A549 (cell line): ENCODE data around the gene TRIM69.

Experiments used
- CHD2 ChIP-seq: fragments of 150-350 bp; IDR thresholded peaks from 2 replicates; pipeline ENCODE4 v1.6.1; 2014; ENCODE audit warnings: low read length; ENCODE audit not compliant: partially characterized antibody
- CTCF ChIP-seq: fragments of >200 bp; sonication (Bioruptor Twin); formaldehyde crosslinking; IDR thresholded peaks from 3 replicates; pipeline ENCODE4 v1.5.1; 2016
- JUN ChIP-seq, 2 experiments: fragments of >200 bp; sonication (Bioruptor Twin); formaldehyde crosslinking; IDR thresholded peaks; 2 replicates in 1 of 2; 3 replicates in 1 of 2; pipeline ENCODE4 v1.6.1; 2016 to 2017
- MYC ChIP-seq: IDR thresholded peaks from 2 replicates; pipeline ENCODE4 v1.6.1; 2012; ENCODE audit warnings: mild to moderate bottlenecking, inconsistent platforms, low read length, improper control_type of control experiment, borderline replicate concordance
- NPAS2 ChIP-seq: fragments of 250-450 bp; sonication (Bioruptor Pico); IDR thresholded peaks from 2 replicates; pipeline ENCODE4 v1.8.0; 2022; ENCODE audit warnings: mild to moderate bottlenecking, moderate library complexity, borderline replicate concordance
- PHF8 ChIP-seq: fragments of 200-600 bp; sonication (generic); IDR thresholded peaks from 2 replicates; pipeline ENCODE4 v1.6.1; 2016; ENCODE audit warnings: low read depth, mild to moderate bottlenecking, antibody characterized with exemption, moderate library complexity, borderline replicate concordance
- POLR2A ChIP-seq: IDR thresholded peaks from 2 replicates; pipeline ENCODE4 v1.6.1; 2012; ENCODE audit warnings: mild to moderate bottlenecking, low read length

GRCh38 chr15:44780608-44781007 lies 44.3 kb downstream of the TRIM69 start:
- TF ChIP-seq MYC (no peak), JUN (IDR thresholded peaks at IDR 0.05) (no peak), NPAS2 (CRISPR knock-in tag) (no peak), CTCF (no peak), CHD2 (no peak), PHF8 (no peak), POLR2A (no peak)
